HG03565 (cell line): ENCODE results near the gene ITGB8.

Experiments
- ATAC-seq: cut with Tn5 transposase; IDR thresholded peaks from one replicate; pipeline ENCODE4 v1.9.1; 2021; ENCODE audit warnings: mild to moderate bottlenecking, moderate library complexity; ENCODE audit not compliant: unreplicated experiment

Gene ITGB8

DNA sequence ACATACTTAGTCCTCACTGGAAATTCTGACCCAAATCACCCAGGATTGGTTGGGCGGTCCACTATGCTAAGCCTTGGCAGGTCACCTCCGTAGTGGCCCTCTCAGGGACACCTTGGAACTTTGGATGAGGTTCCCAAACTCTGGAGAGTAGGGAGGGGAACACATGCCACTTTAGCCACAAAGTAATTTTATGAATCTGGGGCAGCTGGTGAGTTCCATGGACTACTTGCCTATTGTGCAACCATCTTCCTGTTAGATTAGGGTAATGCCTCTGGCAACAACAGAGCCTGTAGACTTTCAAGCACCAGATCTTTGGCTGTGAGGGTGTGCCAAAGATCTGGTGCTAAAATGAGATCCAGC is 77.7 kb downstream of the ITGB8 start:
- no peak for ATAC-seq

DNA sequence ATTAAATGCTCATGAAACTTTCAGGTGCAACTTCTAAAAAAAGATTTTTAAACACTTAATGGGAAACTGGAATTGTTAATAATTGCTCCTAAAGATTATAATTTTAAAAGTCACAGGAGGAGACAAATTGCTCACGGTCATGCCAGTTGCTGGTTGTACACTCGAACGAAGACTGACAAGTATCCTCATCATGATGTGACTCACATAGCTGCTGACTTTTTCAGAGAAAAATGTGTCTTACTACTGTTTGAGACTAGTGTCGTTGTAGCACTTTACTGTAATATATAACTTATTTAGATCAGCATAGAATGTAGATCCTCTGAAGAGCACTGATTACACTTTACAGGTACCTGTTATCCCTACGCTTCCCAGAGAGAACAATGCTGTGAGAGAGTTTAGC is 79.3 kb downstream of the ITGB8 start:
- no peak for ATAC-seq

DNA sequence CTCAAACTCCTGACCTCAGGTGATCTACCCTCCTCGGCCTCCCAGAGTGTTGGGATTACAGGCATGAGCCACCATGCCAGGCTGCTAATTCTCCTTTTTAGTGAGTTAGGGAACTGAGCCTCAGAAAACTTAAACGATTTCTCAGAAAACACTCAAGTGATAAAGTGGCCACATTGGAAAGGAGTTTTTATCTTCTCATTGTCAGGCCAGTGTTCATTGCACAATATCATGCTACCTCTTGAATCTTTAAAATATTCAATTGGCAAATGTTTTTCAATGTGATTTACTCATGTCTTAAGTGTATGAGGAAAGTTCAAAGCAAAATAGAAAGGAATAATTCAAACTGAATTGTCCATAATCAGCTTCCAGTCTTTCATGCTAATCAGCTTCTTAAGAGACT is 80.7 kb downstream of the ITGB8 start:
- ATAC-seq: no peak

DNA sequence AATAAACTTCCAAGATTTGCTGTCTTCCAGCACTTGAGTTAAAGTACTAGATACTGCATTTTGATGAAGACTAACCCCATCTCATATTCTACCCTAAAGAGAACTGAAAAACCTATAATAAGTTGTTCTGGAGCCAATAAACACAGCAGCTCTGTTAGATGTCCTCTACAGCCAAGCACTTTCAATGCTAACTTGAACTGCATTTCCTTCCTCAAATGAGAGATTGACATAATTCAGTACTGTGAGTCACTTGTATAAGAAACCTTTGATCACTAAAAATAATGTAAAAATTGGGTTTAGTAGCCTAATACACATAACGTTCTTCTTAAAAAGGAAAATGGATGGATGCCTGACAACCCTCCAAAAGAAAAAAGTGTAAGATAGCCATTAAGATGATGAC is 81.3 kb downstream of the ITGB8 start:
- no peak for ATAC-seq

DNA sequence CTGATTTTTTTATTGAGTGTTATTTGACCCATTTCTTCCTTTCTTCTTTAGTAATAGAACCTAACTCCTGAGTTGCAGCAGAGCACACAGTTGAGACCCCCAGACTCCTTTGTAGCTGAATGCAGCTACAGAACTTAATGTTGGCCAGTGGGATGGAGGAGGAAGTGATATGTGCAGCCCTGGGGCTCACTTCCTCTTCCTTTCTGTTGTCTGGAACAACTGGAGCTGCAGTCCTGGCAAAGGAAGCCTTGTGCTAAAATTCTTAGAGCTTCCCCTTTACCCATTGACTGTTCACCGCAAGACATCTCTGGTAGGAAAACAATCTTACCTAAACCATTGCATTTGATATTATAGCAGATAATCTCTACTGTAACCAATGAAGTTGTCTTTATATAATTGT is 86.6 kb downstream of the ITGB8 start:
- ATAC-seq: no peak

DNA sequence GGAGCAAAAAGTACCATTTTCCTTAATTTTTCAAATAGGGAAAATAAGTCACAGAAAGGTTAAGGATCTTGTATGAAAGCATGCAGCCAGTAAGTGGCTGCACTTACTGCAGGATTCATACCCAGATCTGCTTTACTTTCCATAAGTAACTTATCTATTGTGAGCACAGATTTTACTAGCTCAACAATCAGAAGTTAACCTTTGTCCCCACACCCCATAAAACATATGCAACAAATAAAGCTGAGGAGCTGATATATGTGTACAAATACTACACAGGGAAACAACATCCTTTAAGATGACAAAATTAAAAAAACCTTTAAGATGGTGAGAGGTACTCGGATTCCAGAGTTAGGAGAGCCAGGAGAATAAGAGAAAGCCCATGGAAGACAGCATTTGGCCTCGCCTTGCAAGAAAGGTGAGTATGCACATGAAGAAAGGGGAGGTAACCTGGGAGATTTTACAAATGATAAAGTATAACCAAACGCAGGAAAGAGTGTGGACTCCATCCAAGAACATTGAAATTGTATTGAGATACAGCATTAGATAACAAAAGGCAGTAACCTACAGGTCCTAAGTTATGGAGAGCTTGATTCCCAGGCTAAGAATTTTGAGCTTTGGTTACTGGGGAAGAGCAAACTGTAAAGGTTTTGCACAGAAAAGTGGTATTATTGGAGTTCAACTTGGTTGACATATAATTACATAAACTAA is 87.1 kb downstream of the ITGB8 start:
- ATAC-seq: no peak

DNA sequence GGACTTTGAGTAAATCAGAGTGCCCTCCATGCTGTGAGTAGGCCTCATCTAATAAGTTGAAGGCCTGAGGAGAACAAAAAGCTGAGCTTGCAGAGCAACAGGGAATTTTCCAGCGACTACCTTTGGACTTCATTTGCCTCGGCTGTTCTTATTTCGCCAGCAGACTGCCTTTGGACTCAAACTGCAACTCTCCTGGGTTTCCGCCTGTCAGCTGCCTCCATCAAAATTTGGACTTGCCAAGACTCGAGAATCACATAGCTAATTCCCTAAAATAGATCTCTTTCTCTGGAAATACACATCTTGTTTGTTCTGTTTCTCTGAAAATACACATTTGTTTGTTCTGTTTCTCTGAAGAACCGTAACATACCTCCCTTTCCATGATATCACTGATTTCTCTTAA is 93.8 kb downstream of the ITGB8 start:
- no peak for ATAC-seq

DNA sequence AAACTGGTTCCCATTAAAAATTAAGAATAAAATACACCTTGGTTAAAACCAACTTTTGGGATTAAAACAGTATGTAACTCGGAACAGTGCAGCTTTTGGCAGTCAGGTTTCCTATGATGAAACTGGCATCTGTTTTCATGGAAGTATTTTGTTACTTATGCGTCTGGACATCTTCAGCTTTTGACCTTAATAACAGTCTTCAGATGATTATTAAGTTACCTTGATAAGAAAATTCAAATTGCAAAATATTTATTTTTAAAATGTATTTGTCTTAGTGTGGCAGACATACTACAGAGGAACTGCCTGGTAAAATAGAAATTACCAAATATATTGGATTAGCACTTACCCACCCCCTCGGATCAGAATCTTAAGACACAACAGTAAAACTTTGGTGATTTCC is 100.0 kb downstream of the ITGB8 start:
- no peak for ATAC-seq

DNA sequence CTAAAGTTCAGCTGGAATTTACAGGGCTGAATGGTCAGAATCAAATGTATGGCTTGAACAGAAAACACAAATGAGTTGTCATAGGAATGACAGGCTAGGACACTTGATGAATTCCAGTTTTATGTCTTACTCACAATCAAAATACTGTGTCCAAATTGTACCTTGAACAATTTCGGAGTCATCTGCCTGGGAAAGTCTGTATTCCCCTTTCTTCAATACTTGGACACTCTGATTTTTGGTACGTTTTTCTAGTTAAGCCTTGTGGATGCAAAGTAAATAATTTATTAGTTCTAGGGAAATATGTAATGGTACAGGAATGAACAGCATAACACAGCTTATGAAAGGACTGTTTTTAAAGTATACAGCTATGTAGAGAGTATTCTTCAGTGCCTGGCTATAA is 100.4 kb downstream of the ITGB8 start:
- no peak for ATAC-seq

DNA sequence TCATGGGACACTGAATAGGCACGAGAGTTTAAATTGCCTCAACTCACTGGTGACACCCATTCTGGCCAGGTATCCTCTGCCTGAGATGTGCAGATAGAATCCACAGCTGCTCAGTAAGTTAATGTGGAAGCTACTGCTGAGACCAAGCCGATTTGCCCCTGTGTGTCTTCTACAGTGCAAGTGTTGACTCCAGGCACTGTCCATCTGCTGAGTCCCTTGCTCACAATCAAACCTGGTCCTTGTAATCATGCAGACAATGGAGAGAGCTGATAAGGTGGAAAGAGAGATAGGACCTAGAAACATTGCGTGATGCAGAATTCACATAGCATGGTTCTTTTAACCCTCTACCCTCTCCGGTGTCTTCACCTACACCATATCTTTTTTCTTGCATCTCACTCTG is 101.4 kb downstream of the ITGB8 start:
- ATAC-seq: no peak

DNA sequence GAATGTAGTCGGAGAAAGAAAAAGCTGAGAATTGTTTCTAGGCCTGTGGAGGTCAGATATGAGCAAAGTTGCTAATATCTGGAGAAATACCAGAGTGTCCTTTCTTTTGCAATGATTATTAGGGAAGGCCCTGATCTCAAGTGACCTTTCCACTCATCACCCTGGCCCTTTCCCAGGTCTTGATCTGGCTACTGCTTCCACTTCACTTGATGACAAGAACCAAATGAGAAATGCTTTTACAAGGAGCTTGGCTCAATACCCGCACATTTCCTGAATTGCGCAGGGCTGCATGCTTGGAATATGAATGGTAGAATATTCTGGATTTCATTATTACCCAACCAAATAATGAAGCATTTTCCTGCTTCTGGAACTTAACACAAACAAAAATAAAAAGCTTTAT is 104.6 kb downstream of the ITGB8 start:
- ATAC-seq: no peak

DNA sequence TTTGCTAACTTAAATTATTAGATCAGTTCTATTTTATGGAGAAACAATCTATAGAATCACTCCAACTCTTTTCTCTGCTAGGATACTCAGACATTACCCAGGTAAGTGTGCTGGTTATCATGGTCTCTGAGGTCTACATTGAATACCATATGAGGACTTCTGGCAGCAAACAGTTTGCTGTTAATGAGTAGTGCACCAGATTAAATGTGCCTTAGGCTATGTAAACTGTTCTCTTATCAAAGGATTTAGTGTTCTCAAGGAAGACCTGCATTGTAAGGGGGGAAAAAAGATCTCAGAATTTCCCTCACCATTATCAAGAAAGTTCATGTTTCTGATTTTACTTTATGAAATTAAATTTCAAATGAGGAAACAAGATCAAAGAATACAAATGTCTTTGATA is 107.5 kb downstream of the ITGB8 start:
- no peak for ATAC-seq

DNA sequence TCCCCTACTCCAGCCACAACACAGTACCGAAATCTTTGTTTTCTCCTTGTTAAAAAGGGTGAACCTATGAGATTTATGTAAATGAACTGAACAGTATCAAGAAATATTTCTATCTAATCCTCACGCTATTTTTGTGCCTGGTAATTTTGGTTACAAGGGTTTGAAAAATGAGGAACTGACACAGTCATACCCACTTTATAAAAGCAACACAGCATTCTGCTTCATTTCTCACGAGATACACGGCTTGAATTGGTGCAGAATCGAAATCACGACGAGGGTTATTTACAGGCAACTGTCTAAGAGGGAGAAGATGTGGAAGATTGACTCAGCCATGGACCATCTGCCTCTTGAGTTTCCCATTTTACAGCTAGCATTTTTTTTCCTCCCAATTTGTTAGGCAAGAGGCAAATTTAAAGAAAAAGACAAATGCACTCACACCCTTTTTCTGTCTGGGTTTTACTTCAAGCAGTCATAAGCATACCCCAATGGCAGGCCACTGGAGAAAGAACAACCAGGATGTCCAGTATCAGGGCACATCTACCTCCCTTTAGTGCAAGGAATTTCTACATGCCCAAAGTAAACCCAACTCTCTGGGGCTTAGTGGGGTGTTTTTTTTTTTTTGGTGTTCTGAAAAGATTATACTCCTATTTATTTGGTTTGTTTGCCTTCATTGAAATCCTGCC is 108.1 kb downstream of the ITGB8 start:
- ATAC-seq: peak; percentile 93

DNA sequence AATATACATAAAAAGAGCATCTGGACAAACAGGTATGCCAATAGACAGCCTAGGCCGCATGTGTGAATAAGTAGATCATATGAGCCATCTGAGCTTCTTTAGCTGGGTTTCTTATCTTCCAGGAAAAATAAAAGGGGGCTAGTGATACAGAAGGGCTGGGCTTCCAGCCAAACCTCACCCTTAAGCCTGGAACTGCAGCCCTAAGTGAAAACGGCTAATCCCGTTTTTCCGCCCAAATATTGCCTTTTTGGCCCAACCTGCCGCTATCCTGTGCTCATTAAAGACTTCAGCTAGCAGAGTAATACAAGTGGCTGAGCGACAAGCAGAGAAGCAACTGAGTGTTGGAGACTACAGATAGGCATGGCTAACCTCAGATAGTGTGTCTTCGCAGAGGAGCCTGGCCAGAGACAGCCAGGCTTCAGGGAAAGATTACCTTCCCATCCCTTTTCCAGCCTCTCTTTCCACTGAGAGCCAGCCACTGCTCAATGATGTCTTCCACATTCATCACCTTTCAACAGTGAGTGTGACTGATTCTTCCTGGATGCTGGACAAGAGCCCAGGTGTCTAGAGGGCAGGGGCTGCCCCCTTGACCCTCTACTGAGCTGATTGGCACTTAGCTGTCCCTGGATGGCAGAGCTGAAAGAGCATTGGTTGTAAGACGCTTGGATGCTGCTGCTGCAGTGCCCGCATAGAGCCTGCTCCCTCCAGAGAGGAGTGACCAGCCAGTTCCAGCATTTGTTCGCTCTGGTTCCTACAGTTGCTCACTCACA is 108.9 kb downstream of the ITGB8 start:
- no peak for ATAC-seq

DNA sequence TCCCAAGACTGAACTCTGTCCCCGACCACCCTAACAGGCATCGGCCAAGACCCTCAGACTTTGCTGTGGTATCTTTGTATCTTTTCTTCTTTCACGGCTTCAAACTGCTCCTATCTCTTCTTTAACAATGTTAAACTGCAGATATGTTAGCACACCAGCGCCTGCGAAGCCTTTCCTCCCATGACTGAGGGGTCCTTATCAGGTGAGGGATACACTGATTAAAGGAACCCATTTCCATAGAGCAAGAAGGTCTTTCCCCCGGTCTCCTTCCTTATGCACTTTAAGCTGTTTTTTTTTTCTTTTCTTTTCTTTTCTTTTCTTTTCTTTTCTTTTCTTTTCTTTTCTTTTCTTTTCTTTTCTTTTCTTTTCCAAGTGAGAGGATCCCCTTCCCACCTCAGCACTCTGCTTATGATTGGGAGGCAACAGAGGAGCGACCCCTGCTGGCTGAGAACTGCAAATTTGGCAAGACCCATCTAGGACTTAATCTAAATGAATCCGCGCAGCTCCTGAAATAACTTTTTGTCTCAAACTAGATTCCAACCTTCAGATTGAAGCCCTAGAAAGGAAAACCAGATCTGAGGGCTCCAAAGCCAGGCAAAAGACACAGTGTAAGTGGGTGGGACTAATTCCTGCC is 109.9 kb downstream of the ITGB8 start:
- no peak for ATAC-seq

DNA sequence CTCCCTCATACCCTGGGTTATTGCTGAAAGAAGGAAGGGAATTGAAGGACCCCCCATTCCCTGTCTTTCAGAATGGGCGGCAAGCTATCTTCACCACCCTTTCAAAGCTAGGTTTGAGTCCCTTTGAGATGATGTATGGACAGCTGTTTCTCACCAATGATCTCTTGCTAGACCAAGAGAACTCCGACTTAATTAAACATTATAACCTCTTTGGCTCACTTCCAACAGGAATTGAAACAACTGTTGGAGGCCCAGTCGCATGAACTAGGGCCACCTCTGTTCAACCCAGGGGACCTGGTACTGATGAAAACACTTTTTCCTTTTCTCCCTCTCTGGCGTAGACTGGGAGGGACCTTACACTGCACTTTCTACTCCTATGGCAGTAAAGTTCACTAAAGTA is 110.6 kb downstream of the ITGB8 start:
- ATAC-seq: no peak

DNA sequence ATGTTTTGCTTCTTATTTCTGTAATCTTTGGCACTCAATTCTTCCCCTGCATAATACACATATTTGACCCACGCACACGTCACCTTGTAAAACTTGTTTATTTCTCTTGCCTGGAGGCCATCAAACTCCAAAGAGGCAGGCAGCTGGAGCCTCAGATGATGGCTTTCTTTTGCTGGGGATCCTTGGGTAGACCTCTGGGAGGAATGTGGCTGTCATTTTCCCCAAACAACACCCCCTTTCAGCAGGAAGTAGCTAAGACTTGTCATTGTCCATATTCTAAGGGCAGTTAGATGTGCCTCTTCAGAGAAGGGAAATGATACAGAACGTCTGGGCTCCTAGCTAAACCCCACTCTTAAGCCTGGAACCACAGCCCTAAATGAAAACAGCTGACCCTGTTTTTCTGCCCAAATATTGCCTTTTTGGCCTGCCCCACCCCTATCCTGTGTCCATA is 111.3 kb downstream of the ITGB8 start:
- ATAC-seq: no peak

DNA sequence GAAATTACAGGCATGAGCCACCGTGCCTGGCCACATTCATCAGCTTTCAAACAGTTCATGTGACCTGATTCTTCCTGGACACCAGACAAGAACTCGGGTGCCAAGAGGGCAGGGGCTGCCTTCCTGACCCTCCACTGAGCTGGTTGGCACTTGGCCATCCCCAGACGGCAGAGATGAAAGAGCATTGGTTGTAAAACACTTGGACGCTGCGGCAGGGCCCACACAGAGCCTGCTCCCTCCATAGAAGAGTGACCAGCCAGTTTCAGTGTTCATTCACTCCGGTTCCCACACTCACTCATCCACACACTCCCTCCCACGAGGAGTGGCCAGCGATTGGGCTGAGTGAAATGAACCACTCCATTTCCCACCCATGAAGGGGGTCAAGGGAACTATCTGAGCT is 112.3 kb downstream of the ITGB8 start:
- ATAC-seq: no peak

DNA sequence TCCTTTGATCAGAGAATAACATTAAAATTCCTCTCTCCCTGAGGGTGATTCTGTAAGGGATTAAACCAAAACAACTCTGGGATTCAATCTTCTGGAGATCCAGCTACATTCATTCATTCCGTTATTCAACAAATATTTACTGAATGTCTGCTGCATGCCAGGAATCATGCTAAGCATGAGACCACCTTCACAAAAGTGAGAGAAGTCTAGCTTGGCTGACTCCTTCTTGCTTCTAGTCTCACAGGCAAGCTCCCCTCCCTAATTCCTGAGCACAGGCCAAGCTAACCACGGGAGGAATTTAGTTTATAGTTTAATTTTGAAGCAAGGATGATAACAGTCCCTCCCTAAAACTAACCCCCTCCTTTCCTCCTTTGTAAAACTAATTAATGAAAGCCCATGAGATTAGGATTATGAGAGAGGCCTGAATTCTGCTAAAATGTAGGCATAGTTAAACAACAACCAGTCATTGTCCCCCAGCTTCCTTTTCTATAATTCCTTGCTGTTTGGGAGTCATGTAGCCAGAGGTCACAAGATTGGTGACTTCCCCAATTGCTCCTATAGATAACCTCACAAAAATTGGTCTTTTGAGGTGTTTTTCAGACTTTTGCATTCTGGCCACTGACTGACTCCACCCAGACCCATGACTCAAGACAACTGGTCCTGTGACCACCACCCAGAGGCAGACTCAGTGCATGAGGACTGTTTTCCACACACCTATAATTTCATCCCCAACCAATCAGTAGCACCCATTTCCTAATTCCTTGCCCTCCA is 113.5 kb downstream of the ITGB8 start:
- no peak for ATAC-seq

DNA sequence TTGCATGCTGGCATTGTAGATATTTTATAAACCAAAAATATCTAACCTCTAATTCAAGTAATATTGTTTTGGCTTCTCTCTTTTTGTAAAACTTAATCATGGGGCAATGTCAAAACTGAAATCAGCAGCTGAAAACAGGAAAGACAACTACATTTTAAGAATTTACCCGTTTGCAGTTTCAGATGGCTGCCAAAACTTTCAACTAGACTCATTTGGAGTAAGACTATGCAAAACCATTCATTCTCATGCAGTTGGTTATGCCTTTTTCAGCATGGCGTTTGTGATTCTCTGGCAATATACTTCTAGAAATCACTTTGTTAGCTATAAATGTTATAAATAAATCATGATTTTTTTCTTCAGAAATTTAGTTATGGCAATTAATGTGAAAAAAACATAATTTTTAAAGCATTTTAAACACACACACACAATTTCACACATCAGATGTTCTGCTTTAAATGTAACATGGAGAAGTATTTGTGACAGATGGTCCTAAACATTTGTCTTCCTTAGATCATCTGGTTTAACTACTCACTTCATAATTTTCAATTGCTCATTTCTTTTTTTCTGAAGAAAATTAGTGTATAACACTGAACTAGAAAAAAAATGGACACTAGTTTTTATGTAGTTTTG is 116.4 kb downstream of the ITGB8 start:
- peak; percentile 66 for ATAC-seq
